GM18858 (cell line): ENCODE data around the gene CIAO2A.
"Not testable (repeated sequence)": the region's sequence is repeated elsewhere in the genome, so short reads cannot be mapped to it uniquely, and the experiment has no call there.

Source experiments
- ATAC-seq: cut with Tn5 transposase; IDR thresholded peaks from one replicate; pipeline ENCODE4 v1.9.1; 2021; ENCODE audit not compliant: unreplicated experiment

The CIAO2A gene

DNA sequence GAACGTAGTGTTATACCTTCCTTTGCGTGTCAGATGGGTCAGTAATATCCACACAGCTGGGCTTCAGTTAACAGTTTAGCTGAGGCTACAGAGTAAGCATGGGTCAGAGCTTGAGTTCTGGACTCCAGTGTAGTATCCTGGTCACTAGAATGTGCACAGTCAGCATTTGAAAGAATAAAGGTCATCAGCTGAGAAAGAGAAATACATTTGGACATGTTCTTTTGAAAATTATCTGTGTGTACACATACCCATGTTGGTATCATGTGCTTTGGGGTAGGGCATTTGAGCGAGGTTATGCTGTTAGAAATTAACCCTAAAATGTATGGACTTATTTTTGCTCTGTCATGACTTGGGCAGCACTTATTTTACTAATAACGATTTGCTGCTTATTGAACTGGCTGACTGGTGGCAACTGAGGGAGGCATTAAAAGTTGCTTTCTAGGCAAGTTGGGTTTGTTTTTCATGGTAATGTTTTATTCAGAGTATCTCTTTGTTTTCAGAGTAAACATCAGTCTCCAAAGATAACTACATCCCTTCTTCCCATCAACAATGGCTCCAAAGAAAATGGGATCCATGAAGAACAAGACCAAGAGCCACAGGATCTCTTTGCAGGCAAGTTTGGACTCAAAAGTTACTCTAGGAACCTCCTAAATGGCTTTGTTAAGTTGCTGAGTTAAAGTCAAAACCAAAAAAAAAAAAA is 18.6 kb upstream of the CIAO2A start:
- ATAC-seq: no peak

DNA sequence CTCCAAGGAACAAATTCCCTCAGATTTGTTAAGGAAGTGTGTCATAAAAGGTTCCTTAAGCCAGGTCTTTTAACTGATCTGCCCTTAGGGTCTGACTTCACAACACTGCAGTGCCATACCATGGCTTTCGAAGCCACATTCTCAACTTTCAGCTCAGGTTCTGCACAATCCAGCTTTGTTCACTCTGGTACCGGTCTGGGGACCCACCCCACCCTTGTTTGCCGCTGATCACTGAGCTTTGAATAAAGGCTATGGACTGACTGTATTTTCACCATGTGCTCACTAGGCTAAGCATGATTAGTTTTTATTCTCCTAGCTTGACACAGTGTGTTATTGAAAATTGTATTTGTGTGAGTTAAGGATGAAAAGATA is 18.0 kb upstream of the CIAO2A start:
- ATAC-seq: no peak

DNA sequence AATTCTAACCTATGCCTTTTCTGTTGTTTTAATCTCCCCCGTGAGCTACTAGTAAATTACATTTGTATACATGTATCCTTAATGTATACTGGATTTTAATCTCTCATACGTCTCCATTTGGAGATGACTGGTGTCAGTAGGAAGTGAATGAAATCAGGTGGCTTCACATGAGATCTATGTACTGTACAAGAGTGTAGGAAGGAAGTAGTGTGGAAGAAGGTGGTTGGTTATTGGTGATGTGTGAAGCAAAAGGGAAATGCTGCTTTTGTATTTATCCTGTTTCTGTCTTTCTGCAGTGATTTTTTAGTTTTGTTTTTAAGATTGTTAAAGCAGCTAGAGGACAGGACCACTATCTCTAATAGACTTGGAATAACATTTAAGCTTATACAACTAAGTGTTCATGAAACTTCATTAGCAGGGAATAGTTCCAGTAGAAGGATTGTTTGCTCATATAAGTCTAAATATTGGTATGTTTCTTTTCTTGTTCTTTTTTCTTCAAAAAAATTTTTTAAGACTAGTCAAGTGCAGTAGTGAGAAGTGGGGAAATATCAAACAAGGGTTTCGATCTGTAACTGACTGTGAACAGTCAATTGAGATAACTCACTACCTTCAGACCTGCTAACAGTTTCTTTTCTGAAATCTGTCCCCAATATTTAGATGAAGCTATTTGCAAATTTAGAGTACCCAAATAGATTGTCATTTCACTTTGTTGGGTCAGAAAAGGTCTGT is 17.5 kb upstream of the CIAO2A start:
- no peak for ATAC-seq

DNA sequence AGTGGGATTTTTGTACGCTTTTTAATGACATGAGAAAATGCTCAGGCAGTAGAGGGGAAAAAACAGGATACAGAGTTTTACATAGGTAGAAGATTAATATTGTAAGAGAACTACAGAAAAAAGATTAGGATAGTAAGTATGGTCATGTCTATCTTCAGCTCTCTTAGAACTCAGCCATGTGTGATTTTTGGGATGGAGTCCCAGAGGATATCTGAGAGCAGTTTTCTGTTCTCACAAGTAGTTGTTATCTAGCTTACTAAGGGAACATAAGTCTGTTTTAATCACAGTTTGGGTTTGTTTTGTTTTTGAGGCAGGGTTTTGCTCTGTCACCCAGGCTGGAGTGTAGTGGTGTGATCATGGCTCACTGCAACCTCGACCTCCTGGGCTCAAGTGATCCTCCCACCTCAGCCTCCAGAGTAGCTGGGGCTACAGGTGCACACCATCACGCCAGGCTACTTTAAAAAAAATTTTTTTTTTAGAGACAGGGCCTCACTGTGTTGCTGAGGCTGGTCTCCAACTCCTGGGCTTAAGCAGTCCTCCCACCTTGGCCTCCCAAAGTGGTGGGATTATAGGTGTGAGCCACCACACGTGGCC is 16.6 kb upstream of the CIAO2A start:
- not testable (repeated sequence) for ATAC-seq

DNA sequence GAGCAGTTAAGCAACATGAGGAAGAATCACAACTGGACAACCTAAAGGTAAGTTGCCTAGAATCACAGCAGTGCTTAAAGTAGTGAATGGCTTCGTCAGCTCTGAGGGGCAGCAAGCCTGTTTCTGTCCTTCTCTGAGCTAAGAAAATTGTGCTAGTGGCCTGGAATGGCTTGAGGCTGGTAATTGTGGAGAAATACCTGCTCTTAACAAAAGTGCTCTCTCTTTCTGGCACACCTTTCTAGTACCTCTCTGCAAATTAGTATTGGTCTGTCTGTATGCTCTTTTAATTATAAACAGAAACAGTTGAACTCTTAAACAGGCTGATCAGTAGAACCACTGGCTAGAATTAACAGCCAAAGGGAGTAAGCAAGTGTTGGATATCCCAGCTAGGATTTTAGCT is 13.7 kb upstream of the CIAO2A start:
- no peak for ATAC-seq

GRCh38 chr15:64105113-64105704 is 11.6 kb upstream of the CIAO2A start:
- no peak for ATAC-seq

DNA sequence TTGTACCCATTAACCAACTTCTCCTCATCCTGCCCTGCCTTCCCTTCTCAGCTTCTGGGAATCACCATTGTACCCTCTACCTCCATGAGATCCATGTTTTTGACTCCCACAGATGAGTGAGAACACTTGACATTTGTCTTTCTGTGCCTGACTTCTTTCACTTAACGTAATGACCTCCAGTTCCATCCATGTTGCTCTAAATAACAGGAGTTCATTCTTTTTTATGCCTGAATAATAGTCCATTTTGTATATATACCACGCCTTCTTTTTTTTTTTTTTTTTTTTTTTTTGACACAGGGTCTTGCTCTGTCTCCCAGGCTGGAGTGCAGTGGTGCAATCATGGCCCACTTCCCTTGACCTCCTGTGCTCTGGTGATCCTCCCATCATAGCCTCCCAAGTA is 8.9 kb upstream of the CIAO2A start:
- ATAC-seq: no peak

DNA sequence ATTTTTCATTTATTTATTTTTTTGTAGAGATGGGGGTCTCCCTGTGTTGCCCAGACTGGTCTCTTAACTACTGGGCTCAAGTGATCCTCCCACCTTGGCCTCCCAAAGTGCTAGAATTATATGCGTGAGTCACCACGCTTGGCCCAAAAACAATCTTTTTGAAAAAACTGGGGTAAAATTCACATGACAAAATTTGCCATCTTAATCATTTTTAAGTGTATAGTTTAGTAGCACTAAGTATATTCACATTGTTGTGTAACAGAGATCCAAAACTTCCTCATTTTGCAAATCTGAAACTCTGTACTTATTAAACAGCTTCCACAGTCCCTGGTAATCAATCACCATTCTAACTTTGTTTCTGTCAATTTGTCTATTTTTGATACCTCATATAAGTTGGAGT is 7.3 kb upstream of the CIAO2A start:
- no peak for ATAC-seq

- ATAC-seq: no peak
These were observed 5.7 kb upstream of the CIAO2A start for GRCh38 chr15:64099379-64099778.

- ATAC-seq: no peak
These were observed 3.2 kb upstream of the CIAO2A start for GRCh38 chr15:64096668-64097384.

DNA sequence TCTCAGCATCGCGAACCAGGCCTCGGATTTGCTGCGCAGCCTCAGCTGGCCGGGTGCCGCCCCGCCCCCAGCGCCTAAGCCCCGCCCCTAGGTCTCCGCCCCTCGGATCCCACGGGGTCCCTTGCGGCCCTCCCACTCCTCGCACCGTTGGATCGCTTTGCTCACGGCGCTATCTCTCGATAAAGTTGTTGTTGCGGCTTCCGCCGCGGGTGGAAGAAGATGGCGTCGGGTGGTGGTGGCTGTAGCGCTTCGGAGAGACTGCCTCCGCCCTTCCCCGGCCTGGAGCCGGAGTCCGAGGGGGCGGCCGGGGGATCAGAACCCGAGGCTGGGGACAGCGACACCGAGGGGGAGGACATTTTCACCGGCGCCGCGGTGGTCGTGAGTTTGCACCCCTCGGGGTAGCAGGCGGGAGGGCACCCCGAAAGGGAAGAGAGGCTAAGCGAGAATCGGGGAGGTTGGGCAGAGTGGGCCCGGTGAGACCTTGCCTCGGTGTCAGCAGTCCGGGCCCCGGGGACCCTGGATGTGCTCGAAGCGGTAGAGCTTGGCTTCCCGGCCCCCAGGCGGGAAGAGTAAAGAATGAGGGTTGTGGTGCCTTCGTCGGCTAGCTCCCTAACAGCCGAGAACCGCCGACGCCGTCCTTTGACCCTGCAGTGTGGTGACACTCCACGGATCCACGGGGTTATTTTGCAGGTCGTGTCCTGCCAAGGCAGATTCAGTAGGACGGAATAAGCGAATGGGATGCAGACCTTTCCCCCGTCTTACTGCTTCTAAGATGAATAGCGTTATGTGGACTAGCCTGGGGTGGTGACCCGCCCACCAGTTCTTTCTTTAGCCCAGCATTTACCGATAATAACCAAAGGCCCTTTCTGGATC is 2.4 kb upstream of the CIAO2A start, which contains the start of gene SNX1:
SNX1 (plus strand) TSS at position 188 of the 873 bp plus-strand sequence; CDS start at position 220, 32 bp downstream.
- ATAC-seq: peak; percentile 31

GRCh38 chr15:64095431-64095794 is 1.8 kb upstream of the CIAO2A start:
- no peak for ATAC-seq

GRCh38 chr15:64092864-64093626 is 593 bp downstream of the CIAO2A start:
- ATAC-seq: no peak

DNA sequence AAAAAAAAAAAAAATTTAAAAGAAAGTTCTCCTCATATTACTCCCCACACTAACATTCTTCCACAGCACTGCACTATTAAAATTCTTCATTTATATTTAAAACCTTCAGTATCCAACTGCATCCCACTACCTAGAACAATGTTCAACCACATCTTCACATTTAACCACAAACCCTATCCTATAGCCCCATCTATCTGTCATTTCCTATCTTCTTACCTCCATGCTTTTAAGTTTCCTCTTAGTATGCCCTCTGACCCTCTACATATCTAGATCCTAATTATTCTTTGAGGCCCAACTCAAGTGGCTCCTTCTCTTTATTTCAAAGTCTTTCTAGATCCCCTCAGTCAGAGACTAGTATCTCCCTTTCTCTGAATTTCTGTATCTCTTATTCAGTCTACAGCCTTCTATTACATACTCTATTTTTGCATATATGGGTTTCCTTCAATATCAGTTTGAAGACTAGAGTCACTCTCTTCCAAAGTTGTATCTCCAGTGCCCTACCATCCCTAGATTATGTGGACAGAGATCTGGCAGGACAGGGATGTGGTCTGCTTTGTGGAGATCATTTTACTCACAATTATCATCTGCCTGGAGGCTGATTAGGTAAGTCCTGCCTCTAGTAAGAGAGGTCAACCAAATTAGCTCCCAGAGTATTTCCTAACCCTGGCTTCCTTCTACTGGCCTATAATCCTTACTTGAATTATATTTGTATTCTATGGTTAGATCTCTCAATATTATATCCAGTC is 1.4 kb downstream of the CIAO2A start:
- ATAC-seq: no peak

GRCh38 chr15:64090527-64090926 is 3.1 kb downstream of the CIAO2A start:
- ATAC-seq: no peak

GRCh38 chr15:64089543-64090280 is 3.9 kb downstream of the CIAO2A start:
- ATAC-seq: no peak

DNA sequence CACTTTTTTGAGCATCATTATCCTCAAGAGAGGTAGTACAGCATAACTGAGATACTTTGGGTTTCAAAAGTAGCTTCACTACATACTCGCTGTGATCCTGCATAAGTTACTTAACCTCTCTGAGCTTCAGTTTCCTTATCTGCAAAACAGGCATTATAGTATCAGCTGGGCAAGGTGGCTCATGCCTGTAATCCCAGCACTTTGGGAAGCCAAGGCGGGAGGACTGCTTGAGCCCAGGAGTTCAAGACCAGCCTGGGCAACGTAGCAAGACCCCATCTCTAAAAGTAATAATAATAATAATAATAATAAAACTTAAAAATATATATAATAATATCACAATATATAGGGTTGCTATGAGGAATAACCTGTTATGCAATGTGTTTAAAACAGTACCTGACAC is 10.9 kb downstream of the CIAO2A start:
- no peak for ATAC-seq

DNA sequence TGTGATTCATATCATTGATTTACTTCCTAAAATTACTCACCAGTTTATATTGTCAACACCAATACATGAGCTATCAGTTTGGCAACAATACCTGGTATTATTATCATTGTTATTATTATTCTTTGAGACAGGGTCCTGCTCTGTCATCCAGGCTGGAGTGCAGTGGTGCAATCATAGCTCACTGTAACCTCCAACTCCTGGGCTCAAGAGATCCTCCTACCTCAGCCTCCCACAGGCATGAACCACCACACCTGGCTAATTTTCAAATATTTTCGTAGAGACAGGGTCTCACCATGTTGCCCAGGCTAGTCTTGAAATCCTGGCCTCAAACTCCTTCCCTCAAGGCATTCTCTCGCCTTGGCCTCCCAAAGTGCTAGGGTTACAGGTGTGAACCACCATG is 20.1 kb downstream of the CIAO2A start:
- ATAC-seq: not testable (repeated sequence)
